Caco-2 (cell line): ENCODE data around the gene FAM3D. TPM values are rescaled to one million over a fixed set of nuclear protein-coding genes. Genes with fewer than 3 reads are reported as not detected.

Experiments
- BruUV-seq: library from RNA; stranded (reverse); fragments of 400-500 nt; replicated peaks from 2 replicates; lab custom pipeline; 2021; lab: Mats Ljungman, UMichigan
- CTCF ChIA-PET: fragments of 300-600 bp; sonication (Branson Sonifier 250); formaldehyde crosslinking; loops from one replicate; lab custom pipeline; 2022; ENCODE audit warnings: antibody characterized with exemption; lab: Charles Lee
- POLR2A ChIA-PET: fragments of 300-600 bp; sonication (Branson Sonifier 250); formaldehyde crosslinking; loops from one replicate; lab custom pipeline; 2022; ENCODE audit warnings: antibody characterized with exemption; lab: Charles Lee
- DNase-seq, 2 experiments: peaks; one replicate each; pipeline versions ENCODE4 v3.0.0 to v3.0.0-alpha.2; 2020 to 2022
- H3K27me3 ChIP-seq: replicated peaks from 2 replicates; pipeline ENCODE4 v1.6.0; 2011; ENCODE audit warnings: low read length; ENCODE audit not compliant: control insufficient read depth, insufficient read depth
- H3K36me3 ChIP-seq: 2 replicates; pipeline ENCODE4 v1.5.1; 2011; ENCODE audit warnings: low read length; ENCODE audit not compliant: control insufficient read depth, insufficient read depth
- H3K4me1 ChIP-seq: fragments of 250-450 bp; sonication (Bioruptor Pico); 2 replicates; pipeline ENCODE4 v1.5.1; 2020; ENCODE audit warnings: mild to moderate bottlenecking
- H3K4me3 ChIP-seq: 2 replicates; pipeline ENCODE4 v1.5.1; 2011; ENCODE audit warnings: low read depth, mild to moderate bottlenecking, control low read depth, low read length
- H3K9me3 ChIP-seq: fragments of 250-450 bp; sonication (Bioruptor Pico); 2 replicates; pipeline ENCODE4 v1.5.1; 2020; ENCODE audit warnings: mild to moderate bottlenecking, moderate library complexity
- H3K27ac Mint-ChIP-seq: one replicate; pipeline ENCODE4 v1.8.0; 2022; ENCODE audit warnings: mixed read lengths; ENCODE audit not compliant: unreplicated experiment
- H3K27me3 Mint-ChIP-seq: one replicate; pipeline ENCODE4 v1.8.0; 2022; ENCODE audit warnings: mixed read lengths; ENCODE audit not compliant: insufficient read depth, unreplicated experiment
- H3K36me3 Mint-ChIP-seq: one replicate; pipeline ENCODE4 v1.8.0; 2022; ENCODE audit warnings: mild to moderate bottlenecking, mixed read lengths; ENCODE audit not compliant: insufficient read depth, unreplicated experiment
- H3K4me1 Mint-ChIP-seq: one replicate; pipeline ENCODE4 v1.8.0; 2022; ENCODE audit warnings: low read depth, mixed read lengths; ENCODE audit not compliant: unreplicated experiment
- H3K4me3 Mint-ChIP-seq: one replicate; pipeline ENCODE4 v1.8.0; 2022; ENCODE audit warnings: mild to moderate bottlenecking, moderate library complexity, mixed read lengths; ENCODE audit not compliant: unreplicated experiment
- H3K9me3 Mint-ChIP-seq: one replicate; pipeline ENCODE4 v1.8.0; 2022; ENCODE audit warnings: mixed read lengths; ENCODE audit not compliant: unreplicated experiment
- CTCF ChIP-seq, 2 experiments: fragments of 200-600 bp in 1 of 2; IDR thresholded peaks; 1 replicate in 1 of 2; 2 replicates in 1 of 2; pipeline versions ENCODE4 v1.5.1 to v1.8.0; 2011 to 2022; ENCODE audit warnings: antibody characterized with exemption in 1 of 2, control low read depth in 1 of 2, inconsistent platforms in 1 of 2, low read depth in 1 of 2, low read length in 1 of 2, mild to moderate bottlenecking in 1 of 2, moderate library complexity in 1 of 2; ENCODE audit not compliant: insufficient read depth in 1 of 2, severe bottlenecking in 1 of 2, unreplicated experiment in 1 of 2
- intact Hi-C: fragments of 100-400 bp; cut with micrococcal nuclease; formaldehyde crosslinking; loops from one replicate; pipeline ENCODE4 v1.10.0; 2022; ENCODE audit not compliant: unreplicated experiment
- total RNA-seq: library from RNA; stranded (reverse); gene quantifications from 2 replicates; pipeline ENCODE4 v1.2.3, GENCODE V29; 2022

The FAM3D gene
- total RNA-seq, 1 experiment from 2014 or later, result not detected

DNA sequence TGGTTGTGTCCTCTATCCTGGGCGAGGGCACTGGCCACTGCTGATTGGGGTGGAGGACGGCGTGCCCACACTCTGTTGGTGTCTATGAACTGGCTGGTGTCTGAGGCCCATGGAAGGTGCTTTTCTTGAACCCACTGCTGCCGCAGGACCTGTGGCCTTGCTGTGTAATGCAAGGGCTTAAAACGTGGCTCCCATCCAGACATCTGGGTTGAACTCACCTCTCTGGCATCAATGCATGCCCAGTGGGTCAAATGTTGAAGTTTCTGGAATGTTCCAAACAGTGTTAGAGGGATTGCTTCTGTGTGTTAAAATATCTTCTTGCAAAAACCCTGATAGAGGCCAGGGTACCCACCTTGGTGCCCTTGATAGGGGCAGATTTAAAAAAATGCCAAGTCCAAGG, 42.6 kb downstream of the FAM3D start:
- BruUV-seq, result no TSS peak
- CTCF ChIA-PET, result interaction anchor here (1.2 kb wide), 1 partner anchor 63 kb away, joined by 3 read pairs; no protein-coding TSS in a partner anchor
- intact Hi-C loops, result no loop called here

DNA sequence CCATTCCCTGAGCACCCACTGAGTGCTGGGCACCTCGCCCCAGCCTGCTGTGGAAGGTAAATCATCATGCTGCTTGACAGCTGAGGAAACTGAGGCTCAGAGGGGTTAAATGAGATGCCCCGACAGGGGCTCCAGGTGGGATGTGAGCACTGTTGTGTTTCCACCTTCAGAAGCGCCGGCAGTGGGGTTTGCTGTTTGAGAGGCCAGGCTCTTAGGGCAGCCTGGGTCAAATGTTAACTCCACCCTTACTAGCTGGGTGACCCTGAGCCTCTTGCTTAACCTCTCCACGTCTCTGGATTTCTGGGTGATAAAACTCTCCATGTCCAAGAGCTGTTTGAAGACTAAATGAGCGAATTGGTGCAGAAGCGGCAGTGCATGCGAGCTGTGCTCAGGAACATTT, 43.1 kb downstream of the FAM3D start:
- POLR2A ChIA-PET, result no interaction called here
- BruUV-seq, result no TSS peak
- intact Hi-C loops, result no loop called here

More for the DNA sequence above, 42.6 kb downstream of the FAM3D start:
- no peak overlapping the region for H3K27ac Mint-ChIP-seq
- no peaks in the 10 kb centered on the region for H3K36me3 Mint-ChIP-seq
- TF ChIP-seq CTCF (IDR thresholded peaks at IDR 0.05; ENCODE audit: insufficient read depth in 1 of 2, low read depth in 1 of 2, low read length in 1 of 2, severe bottlenecking in 1 of 2, unreplicated experiment in 1 of 2), result no peak
- Histone ChIP-seq H3K4me3 (no peak overlapping the region), H3K9me3 (no peaks in the 10 kb centered on the region), H3K4me1 (peaks cover 6% of the 10 kb centered on the region; the same call in 1 of the 2 replicates), H3K36me3 (no peaks in the 10 kb centered on the region), H3K27me3 (no peaks in the 10 kb centered on the region)
- POLR2A ChIA-PET, result no interaction called here
- no peaks in the 10 kb centered on the region for H3K27me3 Mint-ChIP-seq
- no peak overlapping the region for H3K4me3 Mint-ChIP-seq
- DNase-seq, result no peak
- no peaks in the 10 kb centered on the region for H3K4me1 Mint-ChIP-seq
- H3K9me3 Mint-ChIP-seq, result no peaks in the 10 kb centered on the region

DNA sequence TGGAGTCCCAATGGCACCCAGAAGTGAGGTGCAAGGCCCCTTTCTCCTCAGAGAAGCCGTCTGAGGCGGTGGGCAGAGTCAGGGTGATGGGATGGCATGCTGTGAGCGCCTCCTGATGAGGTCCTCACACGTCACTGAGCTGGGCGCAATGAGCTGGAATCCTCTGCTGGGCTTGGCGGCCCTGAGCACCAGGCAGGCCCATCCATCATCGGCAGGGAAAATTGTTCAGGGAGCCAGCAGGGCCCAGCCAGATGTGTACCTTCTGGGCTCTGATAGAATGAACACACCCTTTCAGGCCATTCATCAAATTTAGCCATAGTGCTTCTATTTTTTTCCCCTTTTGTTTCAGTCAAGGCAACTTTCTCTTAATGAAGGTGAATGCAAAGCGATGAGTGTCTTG, 43.7 kb downstream of the FAM3D start:
- Histone ChIP-seq H3K4me3 (no peak overlapping the region), H3K27me3 (no peaks in the 10 kb centered on the region), H3K9me3 (no peaks in the 10 kb centered on the region), H3K36me3 (no peaks in the 10 kb centered on the region), H3K4me1 (no peaks in the 10 kb centered on the region)
- Mint-ChIP-seq H3K4me1 (no peaks in the 10 kb centered on the region), H3K27ac (no peak overlapping the region), H3K27me3 (no peaks in the 10 kb centered on the region), H3K4me3 (no peak overlapping the region), H3K9me3 (no peaks in the 10 kb centered on the region), H3K36me3 (no peaks in the 10 kb centered on the region)
- DNase-seq, result no peak
- ChIA-PET CTCF (interaction anchor here (1.2 to 1.4 kb wide), 2 partner anchors 9 to 62 kb away, joined by 3 to 4 read pairs; no protein-coding TSS in a partner anchor), POLR2A (no interaction called here)
- BruUV-seq, result no TSS peak
- no peak for TF ChIP-seq CTCF (IDR thresholded peaks at IDR 0.05; ENCODE audit: insufficient read depth in 1 of 2, low read depth in 1 of 2, low read length in 1 of 2, severe bottlenecking in 1 of 2, unreplicated experiment in 1 of 2)
- intact Hi-C loops, result no loop called here

More for the DNA sequence above, 43.1 kb downstream of the FAM3D start:
- no peak for DNase-seq
- no peaks in the 10 kb centered on the region for H3K36me3 ChIP-seq
- TF ChIP-seq CTCF (IDR thresholded peaks at IDR 0.05; ENCODE audit: insufficient read depth in 1 of 2, low read depth in 1 of 2, low read length in 1 of 2, severe bottlenecking in 1 of 2, unreplicated experiment in 1 of 2), result no peak
- no peak overlapping the region for H3K4me3 Mint-ChIP-seq
- CTCF ChIA-PET, result interaction anchor here (1.2 to 1.4 kb wide), 2 partner anchors 9 to 63 kb away, joined by 3 to 4 read pairs; no protein-coding TSS in a partner anchor
- H3K4me1 Mint-ChIP-seq, result no peaks in the 10 kb centered on the region
- no peak overlapping the region for H3K4me3 ChIP-seq
- H3K36me3 Mint-ChIP-seq, result no peaks in the 10 kb centered on the region
- H3K27me3 ChIP-seq, result no peaks in the 10 kb centered on the region
- peaks cover 2% of the 10 kb centered on the region; the same call in 1 of the 2 replicates for H3K4me1 ChIP-seq
- H3K27ac Mint-ChIP-seq, result no peak overlapping the region
- H3K27me3 Mint-ChIP-seq, result no peaks in the 10 kb centered on the region
- H3K9me3 ChIP-seq, result no peaks in the 10 kb centered on the region
- H3K9me3 Mint-ChIP-seq, result no peaks in the 10 kb centered on the region
